OCI-LY7 (cell line): Measurements from ENCODE around the gene CD99. TPM values are rescaled to one million over a fixed set of nuclear protein-coding genes. Genes with fewer than 3 reads are reported as not detected.

ENCODE experiments used
- Bru-seq: library from RNA; stranded (reverse); fragments of 400-500 nt; gene quantifications from one replicate; lab custom pipeline; 2021; lab: Mats Ljungman, UMichigan
- BruChase-seq, 2 experiments: library from RNA; stranded (reverse); fragments of 400-500 nt; gene quantifications; one replicate each; lab custom pipeline; 2021; lab: Mats Ljungman, UMichigan
- BruUV-seq: library from RNA; stranded (reverse); fragments of 400-500 nt; replicated peaks from 2 replicates; lab custom pipeline; 2021; lab: Mats Ljungman, UMichigan
- CTCF ChIA-PET: fragments of 300-600 bp; sonication (Branson Sonifier 250); formaldehyde crosslinking; loops from one replicate; lab custom pipeline; 2022; ENCODE audit warnings: antibody characterized with exemption; ENCODE audit not compliant: unreplicated experiment; lab: Charles Lee
- POLR2A ChIA-PET: fragments of 300-600 bp; sonication (Branson Sonifier 250); formaldehyde crosslinking; loops from one replicate; lab custom pipeline; 2022; ENCODE audit warnings: antibody characterized with exemption; lab: Charles Lee
- DNase-seq: peaks from one replicate; pipeline ENCODE4 v3.0.0-alpha.2; 2015; ENCODE audit warnings: low spot score
- H2AFZ ChIP-seq: fragments of 200-600 bp; sonication (generic), shearing (Covaris generic); 2 replicates; pipeline ENCODE4 v1.6.1; 2014; ENCODE audit warnings: mild to moderate bottlenecking, antibody characterized with exemption, low read length, moderate library complexity
- H3K27ac ChIP-seq: fragments of 200-600 bp; sonication (generic); 2 replicates; pipeline ENCODE4 v1.5.1; 2014; ENCODE audit warnings: mixed run types, low read depth, mild to moderate bottlenecking, moderate library complexity, low read length, inconsistent platforms; ENCODE audit not compliant: poor library complexity, severe bottlenecking
- H3K36me3 ChIP-seq: fragments of 200-600 bp; sonication (generic); 2 replicates; pipeline ENCODE4 v1.6.1; 2014; ENCODE audit warnings: mild to moderate bottlenecking, antibody characterized with exemption, low read length, moderate library complexity, mixed read lengths; ENCODE audit not compliant: insufficient read depth
- H3K4me1 ChIP-seq: fragments of 200-600 bp; sonication (generic); 2 replicates; pipeline ENCODE4 v1.5.1; 2014; ENCODE audit warnings: mild to moderate bottlenecking, low read length; ENCODE audit not compliant: insufficient read depth, poor library complexity, severe bottlenecking
- H3K4me2 ChIP-seq: fragments of 200-600 bp; sonication (generic); 2 replicates; pipeline ENCODE4 v1.6.1; 2014; ENCODE audit warnings: mild to moderate bottlenecking, low read length
- H3K4me3 ChIP-seq: fragments of 200-600 bp; sonication (generic); 2 replicates; pipeline ENCODE4 v1.5.1; 2014; ENCODE audit warnings: mild to moderate bottlenecking, low read depth, low read length; ENCODE audit not compliant: poor library complexity, severe bottlenecking
- H3K79me2 ChIP-seq: fragments of 200-600 bp; sonication (generic); 2 replicates; pipeline ENCODE4 v1.6.1; 2016; ENCODE audit warnings: low read depth, mild to moderate bottlenecking, low read length, moderate library complexity, mixed read lengths; ENCODE audit not compliant: insufficient read depth
- H3K9me2 ChIP-seq: fragments of 200-600 bp; sonication (generic); 2 replicates; pipeline ENCODE4 v1.6.1; 2016; ENCODE audit warnings: mild to moderate bottlenecking, low read length, mixed read lengths; ENCODE audit not compliant: insufficient read depth
- H3K9me3 ChIP-seq: fragments of 200-600 bp; sonication (generic); 2 replicates; pipeline ENCODE4 v1.6.1; 2014; ENCODE audit warnings: mild to moderate bottlenecking, mixed run types, low read length, mixed read lengths
- H4K20me1 ChIP-seq: fragments of 200-600 bp; sonication (generic); 2 replicates; pipeline ENCODE4 v1.6.1; 2014; ENCODE audit warnings: mild to moderate bottlenecking, antibody characterized with exemption, low read length, moderate library complexity, mixed read lengths; ENCODE audit not compliant: insufficient read depth
- CTCF ChIP-seq: fragments of 200-600 bp; sonication (generic); conservative IDR thresholded peaks from 2 replicates; pipeline ENCODE4 v1.5.1; 2014; ENCODE audit warnings: mild to moderate bottlenecking, antibody characterized with exemption, low read length, moderate library complexity, mixed read lengths
- EZH2phosphoT487 ChIP-seq: fragments of 200-600 bp; sonication (generic); IDR thresholded peaks from 2 replicates; pipeline ENCODE4 v1.6.1; 2018; ENCODE audit warnings: low read depth, borderline replicate concordance, mild to moderate bottlenecking, mixed run types, antibody characterized with exemption, low read length, moderate library complexity, mixed read lengths
- intact Hi-C: fragments of 100-400 bp; cut with micrococcal nuclease; formaldehyde crosslinking; loops from one replicate; pipeline ENCODE4 v1.10.0; 2022; ENCODE audit not compliant: unreplicated experiment
- long read RNA-seq: library from polyadenylated mRNA; stranded (forward); transcript quantifications from one replicate; pipeline ENCODE4 v2.0.0, GENCODE V29; 2022
- total RNA-seq, 2 experiments: library from RNA; depleted of rRNA in 1 of 2; stranded (reverse); fragments of >200 nt in 1 of 2; shearing (Covaris generic) in 1 of 2; gene quantifications; 2 replicates each; pipeline ENCODE4 v1.2.3, GENCODE V29; 2014 to 2022

Gene CD99
- 80.7 and 92.3 TPM in 2 replicates for total RNA-seq (2014; rRNA removed; shearing (Covaris generic))
- 117 and 119 TPM in 2 replicates for total RNA-seq (2022)
- percentile 73 among the genes with signal in this experiment for Bru-seq, nascent RNA
- BruChase-seq, experiment 1, labeled RNA remaining after a 6-hour chase = percentile 80 among the genes with signal in this experiment
- percentile 70 among the genes with signal in this experiment for BruChase-seq, experiment 2, labeled RNA remaining after a 2-hour chase
- long read RNA-seq, transcript CD99-205 (10 exons, 1,291 nt) = major isoform, 162 of 213 reads
- long read RNA-seq, transcript CD99-212 (10 exons, 1,089 nt) = minor isoform, 21 of 213 reads
- long read RNA-seq, partial matches to known transcripts = 1 of 213 reads
- long read RNA-seq, other reads (novel, unspliced or antisense) = 25 of 213 reads

- Histone ChIP-seq H4K20me1 (no peaks in the 10 kb centered on the region; the same call in 1 of the 2 replicates), H3K4me3 (peak within 1 kb of the TSS; percentile 77), H3K27ac (peak within 1 kb of the TSS; percentile 44), H3K36me3 (no peaks in the 10 kb centered on the region), H3K79me2 (peaks cover 35% of the 10 kb centered on the region; the same call in 1 of the 2 replicates), H3K9me2 (no peaks in the 10 kb centered on the region), H2AFZ (peak within 1 kb of the TSS; percentile 72), H3K9me3 (no peaks in the 10 kb centered on the region), H3K4me1 (peaks cover 34% of the 10 kb centered on the region), H3K4me2 (peak within 1 kb of the TSS; percentile 93)
- DNase-seq = peak; percentile 85
- CTCF ChIA-PET = no interaction called here
- intact Hi-C loops = loop anchor here (5.0 to 10.0 kb wide), 2 partner anchors 59 to 176 kb away; no protein-coding TSS in a partner anchor
- BruUV-seq = no TSS peak
- TF ChIP-seq CTCF = no peak
- TF ChIP-seq EZH2phosphoT487 = no peak
- POLR2A ChIA-PET = no interaction called here
Observed at GRCh38 chrX:2690856-2691542, at the start of gene CD99. Gene CD99, plus strand, starts transcription at chrX:2691295. Its CDS starts 66 bp downstream, at chrX:2691361.

- CTCF ChIA-PET = no interaction called here
- no peak overlapping the region for H3K27ac ChIP-seq
- BruUV-seq = no TSS peak
- intact Hi-C loops = no loop called here
- H3K4me3 ChIP-seq = no peak overlapping the region
- DNase-seq = no peak
- H3K4me1 ChIP-seq = no peaks in the 10 kb centered on the region
- no peaks in the 10 kb centered on the region for H3K79me2 ChIP-seq
- no peak overlapping the region for H2AFZ ChIP-seq
- POLR2A ChIA-PET = no interaction called here
- H3K4me2 ChIP-seq = no peak overlapping the region
- no peak for TF ChIP-seq CTCF
- no peak for TF ChIP-seq EZH2phosphoT487
- H3K9me3 ChIP-seq = no peaks in the 10 kb centered on the region
- no peaks in the 10 kb centered on the region for H3K9me2 ChIP-seq
- no peaks in the 10 kb centered on the region for H4K20me1 ChIP-seq
- peaks cover 4% of the 10 kb centered on the region; the same call in 1 of the 2 replicates for H3K36me3 ChIP-seq
Observed at GRCh38 chrX:2642146-2642545, 48.9 kb upstream of the CD99 start.
